Measurements from ENCODE around the gene PVALB.

PVALB gene

DNA sequence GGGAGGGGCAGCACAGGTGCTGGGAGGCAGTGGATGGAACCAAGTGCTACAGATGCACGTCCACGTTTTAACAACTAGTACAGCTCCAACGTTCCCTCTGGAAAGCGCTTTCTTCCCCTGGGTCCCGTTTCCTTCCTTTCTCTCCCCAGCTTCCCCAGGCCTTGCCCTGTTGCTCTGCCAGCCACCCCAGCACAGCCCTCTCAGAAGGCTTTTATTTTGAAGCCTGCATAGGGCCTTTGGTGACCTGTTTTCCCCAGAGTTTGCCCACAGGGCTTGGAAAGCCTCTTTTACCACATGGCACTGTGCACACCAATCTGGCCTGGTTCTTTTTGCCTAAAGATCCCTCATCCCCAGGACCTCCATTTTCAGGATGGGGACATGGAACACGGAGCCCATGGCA, 30.1 kb upstream of the PVALB start:
- DNase-seq (ENCODE audit: low spot score) (no peak), FAIRE-seq (no peak)

DNA sequence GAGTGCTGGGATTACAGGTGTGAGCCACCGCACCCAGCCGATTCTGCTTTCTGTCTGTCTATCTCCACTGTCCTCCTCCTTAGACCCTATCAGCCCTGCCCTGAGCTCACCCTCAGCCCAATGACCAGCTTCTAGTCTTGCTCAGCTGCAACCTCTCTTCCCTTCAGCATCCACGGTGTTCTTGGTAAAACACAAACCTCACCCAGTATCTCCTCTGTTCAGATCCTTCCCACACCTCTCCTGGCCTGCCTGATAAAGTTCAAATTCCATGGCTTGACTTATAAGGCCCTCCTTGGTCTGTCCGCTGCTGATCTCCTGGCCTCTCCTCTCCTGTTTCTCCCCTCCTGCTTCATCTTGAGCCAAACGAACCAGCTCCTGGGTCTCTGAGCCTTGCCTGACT, 29.4 kb upstream of the PVALB start:
- DNase-seq (ENCODE audit: low spot score) (no peak), FAIRE-seq (no peak)

DNA sequence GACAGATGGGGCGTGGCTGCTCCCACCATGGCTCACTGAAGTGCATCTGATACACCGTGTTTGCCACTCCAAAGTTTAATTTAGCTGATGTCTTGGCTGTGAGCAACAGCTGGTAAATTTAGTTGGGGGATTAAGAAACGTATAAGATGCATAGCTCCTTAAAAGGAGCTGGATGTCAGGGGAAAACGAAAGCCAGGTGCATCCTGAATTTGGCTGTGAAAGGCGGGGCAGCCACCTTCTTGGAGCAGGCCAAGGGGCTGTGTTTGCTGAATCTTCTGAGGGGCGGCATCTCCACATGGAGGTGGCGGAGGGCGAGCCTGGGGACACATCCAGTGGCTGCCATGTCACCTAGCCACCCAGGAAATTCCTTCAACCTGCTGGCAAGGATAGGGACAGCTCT, 23.3 kb upstream of the PVALB start:
- FAIRE-seq, result no peak

DNA sequence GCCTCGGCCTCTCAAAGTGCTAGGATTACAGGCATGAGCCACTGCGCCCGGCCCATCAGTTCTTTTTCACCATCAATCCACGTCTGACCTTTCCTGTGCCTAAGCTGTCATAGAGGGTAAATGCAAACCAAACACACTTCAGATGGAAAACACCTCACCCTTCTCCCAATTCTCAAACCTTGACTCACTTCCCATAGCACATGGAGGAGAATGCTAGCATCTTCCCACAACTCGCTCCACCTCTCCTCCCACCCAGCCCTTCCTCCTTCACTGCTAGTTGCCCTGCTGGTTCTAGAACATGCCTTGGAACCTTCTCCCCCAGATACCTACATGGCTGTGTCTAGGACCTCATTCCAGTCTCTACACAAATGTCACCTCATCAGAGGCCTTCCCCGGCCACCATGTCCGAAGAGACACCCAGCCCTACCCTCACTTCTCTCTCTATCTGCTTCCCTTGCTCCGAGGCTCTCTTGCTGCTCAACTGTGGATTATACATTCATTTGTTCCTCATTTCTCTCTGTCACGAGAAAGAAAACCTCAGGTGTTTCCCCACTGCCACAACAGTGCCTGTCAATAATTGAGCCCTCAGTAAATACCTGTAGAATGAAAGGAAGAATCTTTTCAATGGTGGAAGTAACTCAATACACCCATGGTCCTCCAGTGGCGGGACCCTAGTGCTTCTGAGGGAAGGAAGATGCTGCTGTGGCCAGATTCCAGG, 22.7 kb upstream of the PVALB start:
- no peak for DNase-seq (ENCODE audit: low spot score)

More for the DNA sequence above, 23.3 kb upstream of the PVALB start:
- DNase-seq (ENCODE audit: low spot score), result no peak

DNA sequence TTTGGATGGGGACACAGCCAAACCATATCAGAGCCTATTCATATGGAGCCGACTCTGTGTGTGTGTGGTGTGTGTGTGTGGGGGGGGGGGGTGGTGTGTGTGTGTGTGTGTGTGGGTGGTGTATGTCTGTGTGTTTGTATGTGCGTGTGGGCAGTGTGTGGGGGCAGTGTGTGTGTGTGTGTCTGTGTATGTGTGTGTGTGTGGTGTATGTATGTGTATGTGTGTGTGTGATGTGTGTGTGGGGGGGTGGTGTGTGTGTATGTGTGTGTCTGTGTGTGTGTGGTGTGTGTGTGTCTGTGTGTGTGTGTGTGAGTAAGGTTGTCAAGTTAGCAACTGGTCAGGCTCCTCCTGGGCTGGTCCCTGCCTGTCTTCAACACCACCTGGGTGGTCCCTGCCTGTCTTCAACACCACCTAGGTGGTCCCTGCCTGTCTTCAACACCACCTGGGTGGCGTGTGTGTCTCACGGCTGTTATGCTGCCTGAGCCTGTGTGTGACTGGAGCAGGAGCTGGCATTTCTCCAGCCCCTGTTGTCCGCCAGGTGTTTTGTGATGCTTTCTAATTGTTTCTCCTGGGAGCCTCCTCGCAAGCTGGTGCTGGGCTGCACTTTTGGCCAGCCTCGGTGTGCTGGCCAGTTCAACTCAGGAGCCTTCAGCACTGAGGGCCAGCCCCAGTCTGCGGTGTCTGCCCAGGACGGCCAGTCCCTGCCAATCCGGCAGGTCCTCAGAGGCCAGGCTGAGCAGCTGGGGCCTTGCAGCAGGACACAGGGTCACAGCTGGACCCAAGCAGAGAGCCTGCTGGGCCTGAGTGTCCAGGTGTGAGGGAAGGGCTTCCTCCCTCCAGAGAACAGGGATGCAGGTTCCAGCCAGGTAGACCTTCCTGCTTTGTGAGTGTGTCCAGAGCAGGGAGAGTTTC, 21.5 kb upstream of the PVALB start:
- no peak for DNase-seq (ENCODE audit: low spot score)
- no peak for FAIRE-seq

More for the DNA sequence above, 22.7 kb upstream of the PVALB start:
- FAIRE-seq, result no peak

DNA sequence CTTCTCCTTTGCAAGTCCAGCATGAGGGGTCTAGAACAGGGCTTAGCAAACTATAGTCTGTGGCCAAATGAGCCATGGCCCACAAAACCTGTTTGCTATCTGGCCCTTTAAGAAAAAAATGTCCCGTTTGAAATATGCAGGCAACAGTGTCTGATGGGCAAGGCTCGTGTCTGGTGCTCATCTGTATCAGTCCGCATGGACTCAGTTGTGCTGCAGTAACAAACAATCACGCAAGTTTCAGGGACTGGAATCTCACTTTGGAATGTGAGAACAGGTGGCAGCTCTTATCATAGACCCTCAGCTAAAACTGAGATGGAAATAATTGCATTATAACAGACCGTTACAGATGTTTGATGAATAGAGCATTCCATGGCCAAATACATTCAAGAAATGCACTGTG, 19.1 kb upstream of the PVALB start:
- DNase-seq (ENCODE audit: low spot score) (no peak), FAIRE-seq (no peak)

DNA sequence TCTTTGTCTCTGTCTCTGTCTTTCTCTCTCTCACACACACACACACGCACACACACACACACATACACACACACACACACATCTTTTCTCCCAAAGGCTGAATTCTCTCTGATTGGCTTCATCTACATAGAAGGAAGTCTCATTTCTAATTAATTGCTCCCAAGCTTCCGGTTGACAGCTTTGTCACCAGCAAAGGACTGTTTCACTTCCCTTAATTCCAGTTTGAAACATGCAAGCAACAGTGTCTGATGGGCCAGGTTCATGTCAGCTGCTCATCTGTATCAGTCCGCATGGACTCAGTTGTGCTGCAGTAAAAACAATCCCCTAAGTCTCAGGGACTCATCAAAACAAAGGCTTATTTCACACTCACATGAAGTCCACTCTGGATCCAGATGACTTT, 16.2 kb upstream of the PVALB start:
- no peak for DNase-seq (ENCODE audit: low spot score)
- FAIRE-seq, result no peak

DNA sequence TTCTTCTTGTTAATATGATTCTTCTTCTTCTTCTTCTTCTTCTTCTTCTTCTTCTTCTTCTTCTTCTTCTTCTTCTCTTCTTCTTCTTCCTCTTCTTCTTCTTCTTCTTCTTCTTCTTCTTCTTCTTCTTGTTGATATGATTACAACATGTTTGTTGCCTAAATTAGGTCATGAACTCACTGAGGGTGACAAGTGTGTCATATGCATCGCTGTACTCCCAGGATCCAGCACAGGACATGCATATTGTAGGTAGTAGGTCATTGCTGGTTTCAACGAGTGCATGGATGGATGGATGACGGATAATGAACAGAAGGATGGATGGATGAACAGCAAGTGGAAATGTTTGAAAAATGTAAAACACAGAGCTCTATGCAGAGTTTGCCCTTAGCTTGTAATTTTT, 14.9 kb upstream of the PVALB start:
- FAIRE-seq, result no peak

DNA sequence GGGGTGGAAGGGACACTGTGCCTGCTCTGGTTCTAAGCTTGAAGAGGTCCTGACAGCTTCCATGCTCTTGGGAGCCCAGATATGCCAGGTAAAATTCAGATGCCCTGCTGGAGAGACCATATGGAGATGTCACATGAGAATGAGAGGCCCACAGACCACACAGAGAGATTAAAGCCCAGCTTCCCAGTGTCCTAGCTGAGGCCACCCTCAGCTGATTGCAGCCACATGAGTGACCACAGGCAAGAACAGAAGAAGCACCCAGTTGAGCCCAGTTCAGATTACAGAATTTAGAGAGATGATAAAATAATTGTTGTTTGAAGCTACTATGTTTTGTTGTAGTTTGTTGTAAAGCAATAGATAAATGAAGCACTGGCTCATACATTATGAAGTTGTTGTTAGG, 14.4 kb upstream of the PVALB start:
- FAIRE-seq (no peak), DNase-seq (ENCODE audit: low spot score) (no peak)

More for the DNA sequence above, 14.9 kb upstream of the PVALB start:
- no peak for DNase-seq (ENCODE audit: low spot score)

DNA sequence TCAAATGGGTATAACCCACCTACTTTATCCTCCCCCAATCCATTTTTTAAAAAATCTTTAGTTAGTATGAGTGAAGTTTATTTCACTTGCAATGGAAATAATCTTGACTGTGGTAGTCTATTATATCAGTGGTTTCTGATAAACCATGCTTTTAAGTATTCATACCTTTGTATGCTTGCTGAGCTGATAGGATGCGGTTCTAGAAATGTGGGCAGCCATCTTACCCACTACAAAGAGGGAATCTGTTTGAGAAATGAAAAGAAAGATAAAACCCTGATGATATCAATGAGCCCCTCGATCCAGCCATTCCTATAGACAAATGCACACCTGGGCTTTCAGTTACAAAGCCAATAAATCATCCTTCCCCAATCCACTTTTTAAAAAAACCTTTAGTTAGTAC, 13.8 kb upstream of the PVALB start:
- FAIRE-seq, result no peak
- DNase-seq (ENCODE audit: low spot score), result no peak

DNA sequence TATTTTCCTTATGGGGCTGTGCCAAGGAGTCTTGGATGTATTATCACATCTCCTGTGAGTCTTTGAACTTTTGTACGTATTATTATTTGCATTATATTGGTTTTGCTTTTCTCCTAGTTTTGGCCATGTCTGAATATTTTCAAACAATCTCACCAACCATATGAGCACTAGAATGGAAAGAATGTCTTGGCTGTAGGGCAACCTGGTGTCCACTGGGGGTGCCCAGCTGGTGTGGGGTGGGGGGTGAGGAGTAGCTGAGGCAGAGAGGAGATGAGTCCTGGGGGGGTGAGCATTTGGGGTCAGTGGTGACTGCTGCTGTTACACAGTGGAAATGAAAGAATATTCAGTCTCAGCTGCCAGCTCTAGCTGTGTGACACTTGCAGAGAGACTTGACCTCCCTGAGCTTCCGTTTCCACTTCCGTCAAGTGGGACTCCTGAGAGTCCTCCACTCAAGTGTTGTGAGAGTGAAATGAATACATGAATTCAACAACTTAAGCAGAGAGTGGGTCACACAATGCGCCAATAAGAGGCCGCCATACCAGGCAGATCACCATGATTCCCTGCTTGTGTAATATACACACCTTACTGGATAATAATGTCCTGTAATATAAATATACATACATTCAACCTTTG, 12.7 kb upstream of the PVALB start:
- DNase-seq (ENCODE audit: low spot score), result no peak

DNA sequence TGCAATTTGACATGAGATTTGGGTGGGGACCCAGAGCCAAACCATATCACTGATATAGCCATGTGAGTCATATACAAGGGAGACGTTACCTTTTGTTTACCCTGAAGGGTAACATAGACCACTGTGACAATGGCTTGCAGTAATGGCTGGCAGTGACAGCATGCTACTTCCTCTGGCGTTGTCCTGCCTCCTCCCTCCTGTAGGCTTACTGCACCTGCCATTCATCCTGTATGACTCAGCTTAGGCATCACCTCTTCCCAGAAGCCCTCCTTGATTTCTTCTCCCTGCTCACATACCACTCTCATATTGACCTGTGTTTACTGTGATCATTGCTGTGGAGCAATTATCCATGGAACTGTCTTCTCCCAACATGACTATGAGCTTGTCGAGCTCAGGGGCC, 12.0 kb upstream of the PVALB start:
- DNase-seq (ENCODE audit: low spot score), result no peak
- no peak for FAIRE-seq

More for the DNA sequence above, 12.7 kb upstream of the PVALB start:
- FAIRE-seq, result no peak

DNA sequence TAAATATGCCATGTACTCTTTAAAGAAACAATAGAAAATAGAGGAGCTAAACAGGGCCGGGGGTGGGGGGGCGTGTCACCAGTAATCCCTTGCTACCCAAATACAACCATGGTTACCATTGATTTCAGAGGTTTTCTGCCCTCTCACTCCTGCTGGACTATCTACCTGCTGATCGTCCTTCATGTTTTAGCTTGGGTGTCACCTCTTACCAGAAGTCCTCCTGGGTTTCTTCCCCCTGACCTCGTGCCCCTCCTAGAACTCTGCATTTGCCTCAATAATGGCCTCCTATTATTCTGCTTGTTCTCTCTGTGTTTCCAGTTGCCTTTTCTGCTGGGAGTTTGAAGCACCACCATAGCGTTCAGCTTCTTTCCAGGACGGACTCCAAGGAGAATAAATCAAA, 9.4 kb upstream of the PVALB start:
- FAIRE-seq (no peak), DNase-seq (ENCODE audit: low spot score) (no peak)

DNA sequence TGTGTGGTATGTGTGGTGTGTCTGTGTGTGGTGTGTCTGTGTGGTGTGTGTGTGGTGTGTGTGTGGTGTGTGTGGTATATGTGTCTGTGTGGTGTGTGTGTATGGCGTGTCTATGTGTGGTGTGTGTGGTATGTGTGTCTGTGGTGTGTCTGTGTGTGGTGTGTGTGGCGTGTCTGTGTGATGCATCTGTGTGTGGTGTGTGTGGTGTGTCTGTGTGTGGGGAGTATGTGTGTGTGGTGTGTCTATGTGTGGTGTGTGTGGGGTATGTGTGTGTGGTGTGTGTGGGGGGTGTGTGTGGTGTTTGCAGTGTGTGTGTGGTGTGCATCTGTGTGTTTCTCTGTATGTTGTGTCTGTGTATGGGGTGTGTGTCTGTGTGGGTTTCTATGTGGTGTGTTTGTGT, 7.8 kb upstream of the PVALB start:
- DNase-seq (ENCODE audit: low spot score) (no peak), FAIRE-seq (no peak)

DNA sequence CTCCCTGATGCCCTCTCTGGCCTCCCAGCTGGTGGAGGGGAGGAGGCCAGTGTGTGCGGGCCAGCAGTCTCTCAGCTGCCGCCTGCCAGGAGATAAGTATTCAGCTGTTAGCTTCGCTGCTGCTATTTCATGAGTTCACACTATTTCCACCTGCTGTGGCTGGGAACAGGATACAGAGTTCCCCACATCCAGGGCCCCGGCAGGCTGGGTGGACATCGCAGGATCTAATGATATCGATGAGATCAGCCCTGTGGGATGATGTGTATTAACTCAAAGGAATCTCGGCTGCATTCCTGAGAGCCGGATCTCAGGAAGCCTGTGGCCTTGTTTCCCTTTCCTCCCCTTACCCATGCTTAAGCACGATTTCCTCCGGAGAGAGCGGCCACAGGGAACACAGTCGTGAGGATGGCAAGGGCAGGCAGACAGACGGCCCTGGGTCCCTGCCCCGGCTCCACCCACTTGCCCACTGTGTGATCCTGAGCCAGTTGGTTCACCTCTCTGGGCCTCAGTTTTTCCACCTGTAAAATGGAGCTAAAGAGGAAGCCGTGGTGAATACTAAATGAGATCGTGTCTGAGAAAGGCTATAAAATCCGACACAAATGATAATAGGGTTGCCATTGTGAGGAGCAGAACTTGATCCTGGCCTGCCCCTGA, 6.5 kb upstream of the PVALB start:
- FAIRE-seq (no peak), DNase-seq (ENCODE audit: low spot score) (no peak)

DNA sequence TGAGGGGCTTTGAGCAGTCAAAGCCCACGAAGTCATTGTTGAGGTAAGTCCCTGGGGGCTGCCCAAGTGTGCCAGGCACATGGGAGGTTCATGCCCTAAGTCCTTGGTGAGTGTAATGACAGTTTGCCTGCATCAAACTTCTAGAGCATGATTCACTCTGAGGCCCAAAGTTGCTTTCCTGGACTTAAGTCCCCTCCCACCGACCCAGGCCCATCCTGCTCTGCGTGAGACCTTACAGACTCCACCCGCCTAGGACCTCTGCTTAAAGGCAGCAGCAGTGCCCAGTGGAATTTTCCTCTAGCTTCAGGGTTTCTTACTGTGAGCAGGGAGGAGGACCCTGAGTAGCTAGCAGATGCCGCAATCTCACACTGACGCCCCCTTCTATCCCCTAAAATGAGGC, 5.7 kb upstream of the PVALB start:
- DNase-seq (ENCODE audit: low spot score) (no peak), FAIRE-seq (no peak)

DNA sequence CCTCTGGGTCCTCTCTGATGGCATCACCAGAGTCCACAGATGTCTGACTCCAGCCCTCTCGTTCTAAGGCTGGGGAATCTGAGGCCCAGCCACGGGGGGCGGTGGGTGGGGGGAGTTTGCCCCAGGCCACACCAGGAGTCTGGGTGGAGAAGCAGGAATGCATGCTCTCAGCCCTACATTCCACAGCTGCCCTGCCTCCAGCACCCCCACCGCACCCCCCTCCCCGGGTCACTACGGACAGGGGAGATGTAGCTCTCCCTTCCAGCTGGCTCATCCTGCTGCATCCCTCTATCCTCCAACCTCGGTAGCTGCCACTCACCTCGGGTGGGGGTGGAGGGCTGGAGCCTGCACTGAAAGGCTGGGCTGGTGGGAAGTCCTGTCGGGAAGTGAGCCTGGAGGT, 2.3 kb upstream of the PVALB start:
- no peak for FAIRE-seq

DNA sequence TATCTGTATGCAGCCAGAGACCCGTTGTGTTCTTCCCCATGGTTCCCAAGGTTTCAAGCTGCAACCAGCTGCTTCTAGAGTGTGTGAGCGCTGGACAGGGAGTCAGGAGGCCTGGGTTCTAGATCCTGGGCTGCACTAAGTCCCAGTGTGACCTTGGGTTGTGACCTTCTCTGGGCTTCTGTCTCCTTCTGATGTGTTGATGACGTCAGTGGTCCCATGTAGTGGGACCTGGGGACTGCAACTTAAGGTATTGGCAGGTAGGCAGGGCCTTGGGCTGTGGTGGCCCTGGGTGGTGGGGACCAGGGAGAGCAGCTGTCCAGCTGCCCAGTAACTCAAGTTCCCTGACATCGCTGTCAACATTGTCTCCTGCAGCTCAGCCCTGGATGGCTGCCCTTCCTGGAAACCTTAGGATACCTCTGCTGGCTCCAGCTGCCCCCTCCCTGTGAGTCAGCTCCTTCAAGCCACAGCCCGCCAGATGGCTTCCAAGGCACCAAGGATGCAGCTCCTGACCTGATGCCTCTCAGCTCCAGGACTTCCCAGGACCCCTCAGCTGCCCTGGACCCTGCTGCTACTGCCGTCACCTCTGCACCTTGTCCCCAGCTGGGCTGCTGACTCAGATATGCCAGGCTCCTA, 1.3 kb upstream of the PVALB start:
- DNase-seq (ENCODE audit: low spot score), result no peak
- FAIRE-seq, result no peak

More for the DNA sequence above, 2.3 kb upstream of the PVALB start:
- no peak for DNase-seq (ENCODE audit: low spot score)

DNA sequence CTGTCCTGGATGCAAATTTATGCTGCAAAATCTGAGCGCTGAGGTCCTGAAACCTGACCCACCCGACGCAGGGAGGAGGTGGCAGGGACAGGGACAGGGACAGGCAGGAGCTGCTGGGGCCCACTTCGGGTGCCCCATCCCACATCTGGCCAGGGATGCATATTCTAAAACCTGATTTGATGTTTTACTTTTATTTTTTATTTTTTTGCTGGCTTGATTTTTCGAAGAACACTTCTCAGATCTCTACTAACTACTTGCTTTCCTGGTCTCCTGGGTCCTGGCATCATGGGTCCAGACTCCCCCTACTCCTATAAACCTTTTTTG, 652 bp upstream of the PVALB start:
- FAIRE-seq, result no peak
- no peak for DNase-seq (ENCODE audit: low spot score)

DNA sequence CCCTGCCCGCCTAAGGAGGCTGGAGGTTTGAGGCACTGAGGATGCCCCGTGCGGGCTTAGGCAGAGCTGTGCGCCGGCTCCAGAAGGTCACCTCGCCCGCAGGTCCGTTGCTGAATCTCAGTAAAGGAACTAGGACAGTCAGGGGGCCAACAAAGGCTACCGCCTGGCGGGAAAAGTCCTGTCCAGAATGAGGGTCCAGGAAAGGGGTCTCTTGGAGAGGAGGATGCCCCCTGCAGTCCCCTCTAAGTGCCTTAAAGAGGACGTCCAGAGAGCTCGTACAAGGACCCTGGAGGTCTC, 548 bp downstream of the PVALB start:
- no peak for DNase-seq (ENCODE audit: low spot score)
- FAIRE-seq, result no peak

DNA sequence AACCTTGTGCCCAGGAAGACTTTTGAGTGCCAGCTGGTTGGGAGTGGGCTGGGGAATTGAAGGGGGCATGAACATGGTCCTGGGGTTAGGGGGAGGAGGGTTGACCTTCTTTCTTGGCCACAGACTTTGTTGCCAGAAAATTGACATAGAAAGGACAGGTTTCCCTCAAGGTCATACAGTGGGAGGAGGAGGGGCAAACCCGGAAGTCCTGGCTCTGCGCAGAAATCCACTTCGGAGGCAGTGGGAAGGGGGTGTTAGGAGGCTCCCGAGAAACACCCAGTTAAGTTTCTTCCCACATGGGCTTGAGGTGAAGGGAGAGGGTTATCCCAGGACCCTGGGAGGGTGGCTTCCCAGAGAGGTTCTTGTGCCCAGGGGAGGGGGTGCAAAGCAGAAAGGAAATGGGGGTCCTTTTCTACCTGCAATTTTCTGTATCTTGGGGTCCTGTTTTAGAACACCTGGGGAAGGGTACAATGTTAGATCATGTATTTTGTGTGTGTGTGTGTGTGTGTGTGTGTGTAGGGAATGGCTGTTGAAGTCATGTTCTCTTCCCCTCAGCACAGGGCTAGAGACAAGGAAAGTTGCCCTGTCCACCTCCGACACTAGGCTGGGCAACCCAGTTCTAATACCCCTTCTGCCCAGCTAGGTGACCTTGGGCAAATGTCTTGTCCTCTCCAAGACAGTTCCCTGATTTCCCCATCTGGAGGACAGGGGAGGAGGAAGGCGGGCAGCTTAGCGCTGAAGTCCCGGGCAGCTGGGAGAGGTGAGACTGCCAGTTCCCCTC, 1.1 kb downstream of the PVALB start:
- FAIRE-seq, result no peak
- DNase-seq (ENCODE audit: low spot score), result no peak

Measured in RCC 7860 (cell line).